ENCODE measurements around the gene SEMA3E. TPM values are rescaled to one million over a fixed set of nuclear protein-coding genes. Genes with fewer than 3 reads are reported as not detected.

The SEMA3E gene
- total and polyA plus RNA-seq, 7 donors, result 0.04 to 0.46 (median 0.27) TPM

- H3K27me3 ChIP-seq (ENCODE audit: insufficient read depth in 3 of 3, low read length in 2 of 3), result no peaks in the 10 kb centered on the region
- no peak overlapping the region for H3K4me3 ChIP-seq
- DNase-seq, result no peak
- no peak overlapping the region for H3K27ac ChIP-seq
- intact Hi-C loops (cut with DNase I), result no loop called here
- no peaks in the 10 kb centered on the region for H3K36me3 ChIP-seq (ENCODE audit: insufficient read depth in 1 of 2, low read depth in 1 of 2)
- no peaks in the 10 kb centered on the region for H3K9me3 ChIP-seq
- WGBS, 3 donors, result 24 to 44% (median 41%) methylated on average over 3 of the region's 3 CpGs
- no peak for ATAC-seq
- no peaks in the 10 kb centered on the region for H3K4me1 ChIP-seq
- TF ChIP-seq CTCF (IDR thresholded peaks at IDR 0.05), result no peak
Measured at GRCh38 chr7:83528925-83529423, 120.0 kb downstream of the SEMA3E start.

- H3K9me3 ChIP-seq, result no peaks in the 10 kb centered on the region
- no peak overlapping the region for H3K4me3 ChIP-seq
- ATAC-seq, result no peak
- intact Hi-C loops (cut with DNase I), result no loop called here
- no peak for DNase-seq
- no peaks in the 10 kb centered on the region for H3K36me3 ChIP-seq (ENCODE audit: insufficient read depth in 1 of 2, low read depth in 1 of 2)
- TF ChIP-seq CTCF (IDR thresholded peaks at IDR 0.05), result no peak
- H3K4me1 ChIP-seq, result no peaks in the 10 kb centered on the region
- WGBS, 3 donors, result 40 to 49% (median 46%) methylated on average over 4 of the region's 4 CpGs
- H3K27ac ChIP-seq, result no peak overlapping the region
- H3K27me3 ChIP-seq (ENCODE audit: insufficient read depth in 3 of 3, low read length in 2 of 3), result peaks cover 0 to 2% (median 0%) of the 10 kb centered on the region in 3 donors
Measured at GRCh38 chr7:83524277-83525075, 124.5 kb downstream of the SEMA3E start.

GRCh38 chr7:83520726-83521125 is 128.2 kb downstream of the SEMA3E start:
- no peaks in the 10 kb centered on the region for H3K4me1 ChIP-seq
- no peak overlapping the region for H3K4me3 ChIP-seq
- ATAC-seq (no peak), DNase-seq (no peak)
- no peak for TF ChIP-seq CTCF (IDR thresholded peaks at IDR 0.05)
- intact Hi-C loops (cut with DNase I), result no loop called here
- peaks cover 0 to 2% (median 0%) of the 10 kb centered on the region in 3 donors for H3K27me3 ChIP-seq (ENCODE audit: insufficient read depth in 3 of 3, low read length in 2 of 3)
- WGBS, 3 donors, result 1 to 5% (median 3%) methylated on average over 2 of the region's 2 CpGs
- no peaks in the 10 kb centered on the region for H3K36me3 ChIP-seq (ENCODE audit: insufficient read depth in 1 of 2, low read depth in 1 of 2)
- no peaks in the 10 kb centered on the region for H3K9me3 ChIP-seq
- H3K27ac ChIP-seq, result no peak overlapping the region

GRCh38 chr7:83519240-83519639 is 129.7 kb downstream of the SEMA3E start:
- Histone ChIP-seq H3K4me1 (no peaks in the 10 kb centered on the region), H3K4me3 (no peak overlapping the region), H3K27ac (no peak overlapping the region), H3K9me3 (no peaks in the 10 kb centered on the region), H3K36me3 (ENCODE audit: insufficient read depth in 1 of 2, low read depth in 1 of 2) (no peaks in the 10 kb centered on the region), H3K27me3 (ENCODE audit: insufficient read depth in 3 of 3, low read length in 2 of 3) (peaks cover 0 to 2% (median 0%) of the 10 kb centered on the region in 3 donors)
- TF ChIP-seq CTCF (IDR thresholded peaks at IDR 0.05), result no peak
- no peak for ATAC-seq
- intact Hi-C loops (cut with DNase I), result no loop called here
- DNase-seq, result no peak
- WGBS, 3 donors, result 88 to 96% (median 92%) methylated on average over 2 of the region's 2 CpGs

All from psoas muscle (tissue), 8 donors.